NCI-H2196 (cell line): ENCODE measurements around the gene FAM25A.
"Not testable (repeated sequence)": the region's sequence is repeated elsewhere in the genome, so short reads cannot be mapped to it uniquely, and the experiment has no call there.

Source experiments
- DNase-seq: peaks from one replicate; lab custom pipeline; 2025; ENCODE audit not compliant: unreplicated experiment; lab: John Stamatoyannopoulos, UW

FAM25A gene

DNA sequence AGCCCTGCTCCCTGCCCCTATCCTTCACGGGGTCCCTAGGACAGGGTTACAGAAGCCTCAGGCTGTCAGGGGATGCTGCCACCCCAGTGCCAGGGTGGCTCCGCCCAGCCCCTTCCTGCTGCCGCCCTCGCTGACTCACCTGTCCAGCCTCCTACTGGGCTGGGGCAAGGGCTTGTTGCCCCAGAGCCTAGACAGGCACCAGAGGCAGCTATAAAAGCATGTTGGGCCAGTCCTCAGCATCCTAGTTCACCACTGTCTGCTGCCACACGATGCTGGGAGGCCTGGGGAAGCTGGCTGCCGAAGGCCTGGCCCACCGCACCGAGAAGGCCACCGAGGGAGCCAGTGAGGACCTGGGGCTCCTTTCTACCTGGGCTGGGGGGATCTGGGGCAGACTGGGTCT is at the start of gene FAM25A:
TSS of gene FAM25A (plus strand) at position 239 of the 400 bp plus-strand sequence. CDS start at position 270, 31 bp downstream.
- not testable (repeated sequence) for DNase-seq

DNA sequence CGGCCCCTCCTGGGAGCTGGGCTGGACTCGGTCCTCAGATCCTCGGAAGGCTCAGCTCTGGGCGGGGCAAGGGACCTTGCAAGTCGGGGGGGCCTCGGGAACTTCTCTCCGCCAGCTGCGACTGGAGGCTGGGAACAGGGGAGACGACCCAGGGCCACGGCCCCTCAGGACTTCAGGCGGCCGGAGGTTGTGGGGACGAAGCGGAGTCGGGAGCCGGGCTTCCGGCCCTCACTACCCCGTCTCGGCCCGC is 49.2 kb upstream of the FAM25A start:
- no peak for DNase-seq

DNA sequence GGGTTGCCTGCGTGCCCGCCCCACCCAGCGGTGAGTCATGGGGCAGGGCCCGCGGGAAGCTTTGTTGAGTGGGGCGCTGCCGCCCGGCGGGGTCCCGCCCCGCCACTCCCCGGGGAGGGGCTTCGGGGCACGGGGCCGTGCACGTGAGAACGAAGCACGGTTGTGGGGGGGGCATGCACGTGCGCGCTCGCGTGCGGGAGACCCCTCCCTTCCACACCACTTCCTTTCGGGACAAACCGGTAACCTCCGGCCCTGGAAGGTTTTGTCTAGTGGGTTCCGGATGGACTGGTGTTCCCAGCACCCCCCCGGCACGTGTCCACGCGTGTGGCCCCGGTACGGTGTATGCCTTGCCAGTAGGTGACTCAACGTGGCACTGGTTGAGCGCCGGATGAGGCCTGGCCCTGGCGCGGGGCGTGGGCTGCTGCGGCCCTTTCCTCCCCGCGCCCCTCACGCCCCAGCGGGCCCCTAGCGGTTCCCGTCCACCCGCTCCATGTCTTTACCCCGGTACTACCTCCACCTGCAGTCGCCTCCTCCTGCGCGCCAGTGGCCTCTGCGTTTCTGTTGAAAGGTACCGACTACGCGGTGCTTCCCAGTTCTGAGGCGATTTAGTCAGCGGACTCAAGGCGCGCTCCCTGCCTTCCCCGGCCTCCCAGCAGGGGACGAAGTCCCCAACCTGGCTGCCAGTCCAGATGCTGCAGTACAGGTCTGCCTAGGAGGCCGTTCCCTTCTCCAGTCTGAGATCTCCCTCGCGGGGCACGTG is 48.7 kb upstream of the FAM25A start:
- DNase-seq = peak; percentile 49

DNA sequence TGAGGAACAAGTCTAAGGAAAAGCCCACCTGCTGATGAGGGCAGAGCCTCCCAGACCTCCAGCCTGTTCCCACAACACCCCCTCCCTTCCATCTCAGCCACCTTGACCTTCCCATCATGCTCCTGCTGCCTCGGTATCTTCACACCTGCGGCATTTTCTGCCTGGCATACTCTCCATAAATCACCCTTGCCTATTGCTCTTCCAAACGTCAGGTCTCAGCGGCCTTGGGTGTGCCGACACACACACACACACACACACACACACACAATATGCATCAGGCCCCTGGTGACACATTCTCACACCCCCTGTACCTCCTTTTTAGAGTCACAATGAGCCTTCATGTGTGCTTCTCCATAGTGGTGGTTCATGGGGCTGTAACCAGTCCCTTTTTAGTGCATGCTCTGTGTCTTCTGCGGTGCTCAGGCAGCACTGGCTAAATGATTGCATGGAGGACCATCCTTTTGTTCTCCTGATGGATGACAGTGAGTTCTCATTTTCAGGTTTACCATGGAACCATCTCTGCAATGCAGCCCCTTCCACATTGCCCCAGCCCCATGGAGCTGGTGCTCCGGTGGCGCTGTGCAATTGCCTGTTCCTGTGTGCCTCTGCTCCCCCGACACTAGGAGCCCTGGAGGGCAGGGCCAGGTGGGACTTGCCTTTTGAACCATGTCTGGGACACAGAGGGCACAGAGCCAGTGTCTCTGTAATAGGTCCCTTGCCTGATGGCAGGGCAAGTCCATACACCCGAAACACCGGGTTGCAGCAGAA is 47.3 kb upstream of the FAM25A start:
- DNase-seq = no peak

DNA sequence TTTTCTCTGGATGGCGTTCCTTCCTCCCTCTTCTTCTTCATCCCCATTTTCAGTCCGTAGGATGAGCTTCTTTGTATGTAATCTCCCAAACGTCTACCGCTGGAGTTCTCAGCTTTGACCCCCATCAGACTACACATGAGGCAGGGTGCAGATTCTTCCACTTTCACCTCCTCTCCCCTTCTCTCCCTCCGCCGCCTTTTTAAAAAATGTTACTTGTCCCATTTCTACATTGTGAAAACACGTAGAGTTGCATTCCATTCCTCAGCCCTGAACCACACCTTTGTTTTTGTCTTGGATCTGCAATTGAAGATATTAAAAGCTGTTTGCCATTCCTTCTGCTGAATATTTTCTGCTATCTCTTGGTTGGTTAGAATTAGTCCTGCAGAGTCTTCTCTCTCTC is 45.6 kb upstream of the FAM25A start:
- no peak for DNase-seq

DNA sequence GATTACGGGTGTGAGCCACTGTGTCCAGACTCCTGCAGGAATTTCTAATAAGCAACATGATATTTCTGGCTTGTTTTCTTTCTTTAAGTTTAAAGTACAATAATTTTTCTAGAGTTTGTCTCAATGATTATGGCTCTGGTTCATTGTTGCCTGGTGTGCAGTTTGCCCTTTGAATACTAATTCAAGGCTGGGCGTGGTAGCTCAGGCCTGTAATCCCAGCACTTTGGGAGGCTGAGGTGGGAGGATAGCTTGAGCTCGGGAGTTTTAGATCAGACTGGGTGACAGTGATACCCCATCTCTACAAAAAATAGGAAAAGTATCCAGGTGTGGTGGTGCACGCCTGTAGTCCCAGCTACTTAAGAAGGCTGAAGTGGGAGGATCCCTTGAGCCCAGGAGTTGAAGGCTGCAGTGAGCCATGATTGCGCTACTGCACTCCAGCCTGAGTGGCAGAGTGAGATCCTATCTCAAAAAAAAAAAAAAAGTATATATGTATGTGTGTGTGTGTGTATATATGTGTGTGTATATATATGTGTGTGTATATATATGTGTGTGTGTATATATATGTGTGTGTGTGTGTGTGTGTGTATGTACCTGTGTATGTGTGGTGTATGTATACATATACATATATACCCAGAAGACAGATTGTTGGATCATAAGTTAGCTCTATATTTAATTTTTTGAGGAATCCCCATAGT is 43.6 kb upstream of the FAM25A start:
- DNase-seq = no peak

DNA sequence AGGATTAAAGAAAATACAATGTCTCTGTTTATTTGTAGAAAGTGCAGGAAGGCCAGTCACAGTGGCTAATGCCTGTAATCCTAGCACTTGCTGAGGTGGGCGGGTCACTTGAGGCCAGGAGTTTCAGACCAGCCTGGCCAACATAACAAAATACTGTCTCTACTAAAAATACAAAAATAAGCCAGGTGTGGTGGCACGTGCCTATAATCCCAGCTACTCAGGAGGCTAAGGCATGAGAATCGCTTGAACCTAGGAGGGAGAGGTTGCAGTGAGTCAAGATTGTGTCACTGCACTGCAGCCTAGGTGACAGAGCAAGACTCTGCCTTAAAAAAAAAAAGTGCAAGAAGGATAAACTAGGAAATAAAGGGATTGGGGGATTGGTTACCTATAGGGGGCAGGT is 41.6 kb upstream of the FAM25A start:
- DNase-seq = not testable (repeated sequence)

DNA sequence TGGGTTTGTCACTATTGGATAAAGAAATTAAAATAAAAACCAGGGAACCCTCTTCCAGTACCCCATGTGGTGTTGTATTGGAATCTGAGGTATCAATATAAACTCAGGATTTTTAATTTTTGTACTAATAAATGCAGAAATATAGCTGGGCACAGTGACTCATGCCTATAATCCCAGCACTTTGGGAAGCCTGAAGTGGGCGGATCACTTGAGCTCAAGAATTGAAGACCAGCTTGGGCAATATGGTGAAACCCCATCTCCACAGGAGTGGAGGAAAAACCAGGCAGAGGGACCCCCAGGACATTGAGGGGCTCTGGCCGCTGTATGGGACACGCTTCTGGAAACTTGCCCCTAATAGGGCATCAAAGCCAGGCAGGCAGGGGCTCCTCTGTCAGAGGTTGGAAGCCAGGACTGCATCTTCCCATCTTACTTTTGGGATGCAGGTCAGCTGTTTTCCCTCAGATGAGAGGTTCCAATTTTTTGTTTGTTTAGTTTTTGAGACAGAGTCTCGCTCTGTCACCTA is 40.7 kb upstream of the FAM25A start:
- DNase-seq = no peak

DNA sequence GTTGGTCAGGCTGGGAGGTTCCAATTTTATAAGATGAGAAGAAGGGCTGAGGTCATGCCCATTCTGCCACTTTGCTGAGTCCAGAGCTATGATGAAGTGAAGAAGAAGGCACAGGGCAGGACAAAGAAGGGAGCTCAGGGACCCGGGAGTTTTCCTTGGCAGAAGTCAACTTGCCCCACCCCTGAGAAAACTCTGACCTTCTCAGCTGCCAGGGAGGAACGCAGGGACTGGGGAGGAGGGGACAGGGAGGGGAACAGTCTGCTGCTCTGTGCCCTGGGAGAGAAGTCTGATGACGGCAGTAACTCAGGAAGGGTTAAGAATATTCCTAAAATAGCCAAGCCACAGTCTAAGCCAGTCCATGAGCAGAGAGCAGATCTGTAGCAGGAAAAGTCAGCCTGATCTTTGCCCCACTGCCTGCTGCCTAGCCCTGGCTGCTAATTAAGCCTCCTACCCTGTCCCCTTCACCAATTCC is 40.1 kb upstream of the FAM25A start:
- DNase-seq = no peak

DNA sequence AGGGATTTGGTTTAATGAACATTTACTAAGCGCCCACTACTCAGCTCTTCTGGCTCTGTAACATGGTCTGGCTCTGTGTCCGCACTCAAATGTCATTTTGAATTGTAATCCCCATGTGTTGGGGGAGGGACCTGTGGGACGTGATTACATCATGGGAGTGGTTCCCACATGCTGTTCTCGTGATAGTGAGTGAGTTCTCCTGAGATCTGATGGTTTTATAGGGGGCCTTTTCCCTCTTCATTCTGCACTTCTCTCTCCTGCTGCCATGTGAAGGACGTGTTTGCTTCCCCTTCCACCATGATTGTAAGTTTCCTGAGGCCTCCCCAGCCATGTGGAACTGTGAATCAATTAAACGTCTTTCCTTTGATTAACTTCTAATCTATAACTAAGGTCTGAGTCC is 39.1 kb upstream of the FAM25A start:
- not testable (repeated sequence) for DNase-seq

DNA sequence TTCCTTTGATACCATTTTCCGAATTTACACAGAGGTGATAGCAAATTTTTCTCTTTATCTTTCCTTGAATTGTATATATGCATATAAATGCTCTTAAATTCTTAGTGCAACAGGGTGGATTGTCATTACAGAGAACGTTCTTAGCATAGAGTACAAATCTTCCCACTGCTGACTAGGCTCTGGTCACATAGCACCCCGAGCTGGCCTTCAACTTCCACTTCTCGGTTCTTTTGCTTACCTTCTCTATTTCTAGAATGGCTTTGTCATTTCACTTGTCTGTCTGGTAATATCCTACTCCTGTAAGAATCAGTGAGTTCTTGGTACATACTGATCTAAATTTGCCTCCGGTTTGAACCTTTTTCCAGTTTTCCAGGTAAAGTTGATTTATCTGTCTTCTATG is 38.4 kb upstream of the FAM25A start:
- no peak for DNase-seq

DNA sequence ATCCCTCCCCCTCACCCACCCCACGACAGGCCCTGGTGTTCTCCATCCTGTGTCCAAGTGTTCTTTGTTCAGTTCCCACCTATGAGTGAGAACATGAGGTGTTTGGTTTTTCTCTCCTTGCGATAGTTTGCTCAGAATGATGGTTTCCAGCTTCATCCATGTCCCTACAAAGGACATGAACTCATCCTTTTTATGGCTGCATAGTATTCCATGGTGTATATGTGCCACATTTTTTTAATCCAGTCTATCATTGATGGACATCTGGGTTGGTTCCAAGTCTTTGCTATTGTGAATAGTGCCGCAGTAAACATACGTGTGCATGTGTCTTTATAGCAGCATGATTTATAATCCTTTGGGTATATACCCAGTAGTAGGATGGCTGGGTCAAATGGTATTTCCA is 35.6 kb upstream of the FAM25A start:
- not testable (repeated sequence) for DNase-seq

DNA sequence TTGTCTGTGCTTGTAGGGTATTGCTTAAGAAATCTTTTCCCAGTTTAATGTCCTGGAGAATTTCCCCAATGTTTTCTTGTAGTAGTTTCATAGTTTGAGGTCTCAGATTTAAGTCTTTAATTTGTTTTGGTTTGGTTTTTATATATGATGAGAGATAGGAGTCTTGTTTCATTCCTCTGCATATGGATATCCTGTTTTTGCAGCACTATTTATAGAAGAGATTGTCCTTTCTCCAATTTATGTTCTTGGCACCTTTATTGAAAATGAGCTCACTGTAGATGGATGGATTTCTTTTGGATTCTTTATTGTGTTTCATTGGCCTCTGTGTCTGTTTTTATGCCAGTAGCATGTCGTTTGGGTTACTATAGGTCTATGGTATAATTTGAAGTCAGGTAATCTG is 31.6 kb upstream of the FAM25A start:
- DNase-seq = no peak

DNA sequence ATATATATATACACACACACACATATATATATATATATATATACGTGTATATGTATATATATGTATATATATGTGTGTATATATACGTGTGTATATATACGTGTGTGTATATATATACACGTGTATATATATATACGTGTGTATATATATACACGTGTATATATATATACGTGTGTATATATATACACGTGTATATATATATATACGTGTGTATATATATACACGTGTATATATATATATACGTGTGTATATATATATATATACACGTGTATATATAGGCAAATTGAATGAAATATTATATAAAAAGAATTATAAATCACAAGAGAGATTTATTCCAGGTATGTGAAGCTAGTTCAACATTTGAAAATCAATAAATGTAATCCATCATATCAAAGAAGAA is 28.7 kb upstream of the FAM25A start:
- not testable (repeated sequence) for DNase-seq

DNA sequence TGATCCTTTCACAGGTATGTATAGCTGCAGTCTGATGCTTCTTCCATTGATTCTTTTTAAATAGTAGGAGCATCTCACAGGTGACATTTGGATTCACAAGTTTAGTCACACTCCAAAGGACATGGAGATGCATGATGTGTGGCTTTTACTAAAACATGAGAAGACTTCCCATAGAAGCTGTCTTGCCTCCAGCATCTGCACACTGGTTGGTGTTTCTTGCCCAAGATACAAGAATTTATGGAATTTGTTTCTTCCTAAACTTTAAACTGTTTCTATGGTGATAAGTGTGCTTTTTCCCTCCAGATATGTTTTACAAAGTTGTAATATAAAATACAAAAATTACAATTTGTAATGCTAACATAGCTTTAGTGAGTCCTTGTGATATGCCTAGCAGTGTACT is 27.6 kb upstream of the FAM25A start:
- DNase-seq = no peak

DNA sequence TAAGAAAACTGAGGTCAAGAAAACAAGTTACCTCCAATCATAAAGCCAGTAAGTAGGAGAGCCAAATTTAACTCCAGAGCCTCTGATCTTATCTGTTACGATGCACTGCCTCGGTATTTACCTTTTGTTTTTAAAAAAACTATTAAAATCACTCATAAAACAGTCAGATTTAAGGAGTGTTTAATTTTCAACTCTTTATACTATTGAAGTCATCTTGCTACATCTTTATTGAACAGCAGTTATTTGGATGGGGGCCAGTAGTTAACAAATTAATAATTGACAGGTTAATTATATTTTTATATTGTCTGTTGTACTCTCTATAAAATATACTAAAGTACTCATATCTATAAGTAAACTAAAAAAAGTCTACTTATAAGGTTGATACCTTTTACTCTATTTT is 27.2 kb upstream of the FAM25A start:
- DNase-seq = no peak

DNA sequence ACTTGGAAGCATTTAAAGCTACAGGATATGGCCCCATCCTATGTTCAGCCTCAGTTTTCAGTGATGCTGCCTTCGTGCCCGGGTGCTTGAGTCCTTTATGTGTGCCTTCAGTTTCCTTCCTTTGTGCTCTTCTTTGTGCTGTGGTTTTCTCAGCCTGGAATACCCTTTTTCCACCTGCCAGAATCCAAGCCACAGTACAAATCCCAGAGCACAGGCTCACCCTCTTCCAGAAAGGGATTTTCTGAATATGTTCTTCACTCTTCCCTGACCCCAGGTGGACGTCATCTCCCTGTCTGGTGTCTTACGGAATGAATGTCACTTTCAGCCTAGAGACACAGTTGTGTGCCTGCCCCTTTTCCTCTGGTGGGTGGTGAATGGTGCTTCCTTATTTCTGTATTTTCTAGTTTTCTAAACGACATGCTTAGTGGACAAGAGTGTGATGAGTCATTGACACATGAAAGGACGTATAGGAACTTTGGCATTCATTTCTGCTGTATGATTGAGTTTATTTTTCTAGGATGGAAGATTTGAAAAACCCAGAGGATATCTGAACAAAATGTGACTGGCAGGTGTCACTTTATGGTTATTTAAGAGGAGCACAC is 20.2 kb upstream of the FAM25A start:
- DNase-seq = not testable (repeated sequence)

DNA sequence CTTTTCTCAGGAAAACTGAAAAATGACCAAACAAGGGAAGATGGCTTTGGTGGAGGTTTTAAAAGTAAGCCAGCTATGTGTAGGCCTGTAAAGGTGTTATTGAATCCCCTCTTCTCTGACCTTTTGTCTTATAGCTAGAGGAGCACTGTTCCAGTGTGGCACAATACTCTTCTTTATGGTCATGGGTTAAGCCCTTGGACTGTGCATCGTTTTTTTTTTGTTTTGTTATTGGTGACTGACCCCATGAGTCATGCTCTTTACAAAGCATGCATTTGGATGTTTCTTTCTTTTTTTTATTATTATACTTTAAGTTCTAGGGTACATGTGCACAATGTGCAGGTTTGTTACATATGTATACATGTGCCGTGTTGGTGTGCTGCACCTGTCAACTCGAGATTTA is 19.6 kb upstream of the FAM25A start:
- DNase-seq = no peak

DNA sequence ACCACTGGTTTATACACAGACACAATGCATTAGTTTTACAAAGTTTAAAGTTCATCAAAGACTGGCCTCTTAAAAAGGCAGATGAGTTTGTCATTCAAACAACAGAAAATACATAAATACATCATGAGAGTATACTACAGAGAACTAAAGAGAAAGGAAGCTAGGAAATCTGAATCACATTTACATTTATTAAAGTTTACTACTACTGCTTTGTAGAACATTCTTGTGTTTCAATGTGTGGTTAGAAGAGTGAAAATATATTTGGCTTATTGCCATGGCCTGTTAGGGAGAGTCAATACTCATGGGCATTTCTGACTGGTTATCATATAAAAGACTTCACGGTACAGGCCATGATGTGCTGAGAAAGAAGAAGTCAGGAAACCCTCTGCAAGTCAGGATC is 13.0 kb upstream of the FAM25A start:
- not testable (repeated sequence) for DNase-seq

DNA sequence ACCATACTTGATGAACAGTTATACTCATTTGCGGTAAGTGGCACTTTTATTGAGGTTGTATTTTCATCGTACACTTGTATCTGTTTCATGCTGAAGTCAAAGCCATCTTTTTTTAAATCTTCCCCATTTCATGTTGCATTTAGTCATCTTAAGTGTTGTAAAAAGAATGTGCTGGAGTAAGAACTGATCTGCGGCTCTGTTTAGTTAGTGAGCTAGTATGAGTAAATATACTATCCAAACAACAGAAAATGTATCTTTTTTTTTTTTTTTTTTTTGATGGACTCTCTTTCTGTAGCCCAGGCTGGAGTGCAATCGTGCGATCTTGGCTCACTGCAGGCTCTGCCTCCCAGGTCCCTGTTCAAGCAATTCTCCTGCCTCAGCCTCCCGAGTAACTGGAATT is 12.4 kb upstream of the FAM25A start:
- DNase-seq = not testable (repeated sequence)

DNA sequence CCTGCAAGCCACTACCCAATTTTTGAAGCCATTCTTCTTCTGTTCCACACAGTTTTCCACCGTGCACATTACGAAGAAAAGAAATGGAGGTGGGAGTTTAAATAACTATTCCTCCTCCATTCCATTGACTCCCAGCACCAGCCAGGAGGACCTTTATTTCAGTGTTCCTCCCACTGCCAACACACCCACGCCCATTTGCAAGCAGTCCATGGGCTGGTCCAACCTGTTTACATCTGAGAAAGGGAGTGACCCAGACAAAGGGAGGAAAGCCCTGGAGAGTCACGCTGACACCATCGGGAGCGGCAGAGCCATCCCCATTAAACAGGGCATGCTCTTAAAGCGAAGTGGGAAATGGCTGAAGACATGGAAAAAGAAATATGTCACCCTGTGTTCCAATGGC is 11.8 kb upstream of the FAM25A start:
- not testable (repeated sequence) for DNase-seq
